ENCODE data around the gene C3orf18. TPM values are rescaled to one million over a fixed set of nuclear protein-coding genes. Genes with fewer than 3 reads are reported as not detected.

C3orf18 gene
- polyA plus RNA-seq: 1 to 10 TPM; 1.1 to 3.9 (median 2.9) TPM
- long read RNA-seq, donor 1: 0 reads
- long read RNA-seq, donor 2: 0 reads
- long read RNA-seq, donor 3: 0 reads
- long read RNA-seq, donor 4: 0 reads
- long read RNA-seq, donor 5, partial matches to known transcripts: 11 of 12 reads
- long read RNA-seq, donor 5, other reads (novel, unspliced or antisense): 0 of 12 reads
- long read RNA-seq, donor 6, partial matches to known transcripts: 0 of 2 reads
- long read RNA-seq, donor 6, other reads (novel, unspliced or antisense): 0 of 2 reads
- long read RNA-seq, donor 7: 0 reads
- long read RNA-seq, donor 8: 0 reads
- long read RNA-seq, donor 9, partial matches to known transcripts: 0 of 1 reads
- long read RNA-seq, donor 9, other reads (novel, unspliced or antisense): 0 of 1 reads
- long read RNA-seq, donor 10, partial matches to known transcripts: 10 of 12 reads
- long read RNA-seq, donor 10, other reads (novel, unspliced or antisense): 0 of 12 reads

DNA sequence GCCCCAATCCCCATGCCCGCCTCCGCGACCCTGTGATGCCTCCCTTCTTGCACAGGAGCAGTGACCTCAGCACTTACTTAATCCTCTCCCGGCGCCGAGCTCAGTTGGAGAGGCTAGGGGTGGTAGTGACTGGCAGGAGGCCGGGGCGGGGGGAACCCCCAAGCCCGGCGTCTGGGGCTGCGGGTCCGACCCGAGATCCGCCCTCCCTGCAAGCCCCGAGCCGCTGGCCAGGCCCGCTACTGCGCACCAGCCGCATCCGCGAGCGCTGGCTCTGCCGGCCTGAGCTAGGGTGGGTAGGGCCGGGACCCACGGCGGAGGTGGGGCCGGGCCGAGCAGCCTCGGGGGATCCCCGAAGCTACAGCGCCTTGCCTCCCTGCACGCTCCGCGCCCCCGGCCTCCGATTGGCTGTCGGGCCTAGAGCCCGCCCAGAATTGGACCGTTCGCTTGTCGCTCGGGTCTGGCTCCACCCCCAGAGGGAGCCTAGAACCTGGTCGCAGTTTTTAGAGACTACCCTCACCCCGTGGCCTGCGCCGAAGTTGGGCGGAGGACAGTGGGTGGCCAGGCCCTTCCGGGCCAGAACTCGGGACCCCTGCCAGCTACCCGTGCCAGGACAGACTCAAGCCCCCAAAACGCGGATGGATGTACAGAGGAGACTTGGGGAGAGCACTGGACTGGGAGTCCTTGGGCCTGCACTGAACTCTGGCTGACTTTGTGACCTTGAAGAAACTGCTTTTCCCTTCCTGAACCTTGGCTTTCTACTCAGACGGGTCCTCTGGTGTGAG, at the start of gene C3orf18:
TSS of gene C3orf18 (minus strand) at position 362 of the 782 bp plus-strand sequence. CDS start 2,048 bp downstream, outside the sequence.
- DNase-seq: peak; percentile 88 to 90
- Histone ChIP-seq H3K4me3 (ENCODE audit: low read depth in 1 of 3, low read length in 3 of 3) (peak within 1 kb of the TSS; percentile 46 to 95 (median 69)), H3K27ac (ENCODE audit: low read depth in 1 of 3, low read length in 2 of 3) (peak within 1 kb of the TSS in 2 of 3 donors; percentile 55 to 97), H3K9me3 (ENCODE audit: control insufficient read depth in 2 of 2, insufficient read depth in 1 of 2, low read depth in 1 of 2, low read length in 1 of 2) (no peaks in the 10 kb centered on the region), H3K4me1 (ENCODE audit: control insufficient read depth in 3 of 3, insufficient read depth in 2 of 3, low read depth in 1 of 3, low read length in 2 of 3) (peaks cover 2 to 37% (median 3%) of the 10 kb centered on the region in 3 donors), H3K36me3 (ENCODE audit: control insufficient read depth in 3 of 3, insufficient read depth in 2 of 3, low read depth in 1 of 3, low read length in 3 of 3) (peaks cover 0 to 12% (median 0%) of the 10 kb centered on the region in 3 donors), H3K27me3 (ENCODE audit: control insufficient read depth in 3 of 3, insufficient read depth in 3 of 3, low read length in 3 of 3) (peaks cover 0 to 12% (median 0%) of the 10 kb centered on the region in 3 donors)
- no peak for FAIRE-seq
- WGBS, 3 donors: 2 to 3% (median 2%) methylated on average over 45 to 53 of the region's 53 CpGs

DNA sequence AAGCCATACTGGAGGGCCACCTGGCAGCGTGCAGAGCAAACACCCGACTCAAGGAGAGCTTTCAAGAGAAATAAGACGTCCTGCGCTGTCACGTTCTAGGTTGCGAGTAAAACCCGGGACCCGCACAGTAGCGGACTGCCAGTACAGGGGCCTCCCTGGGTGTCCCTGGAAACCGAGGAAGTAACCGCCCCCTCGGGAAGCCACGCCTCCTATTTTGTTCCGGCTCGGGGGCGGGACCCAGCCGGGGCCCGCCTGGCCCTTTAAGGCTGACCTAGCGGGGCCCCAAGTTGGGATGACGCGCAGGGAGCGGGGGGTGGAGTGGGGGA, 49.2 kb upstream of the C3orf18 start:
- FAIRE-seq (no peak), DNase-seq (peak; percentile 94 to 97)
- Histone ChIP-seq H3K4me1 (ENCODE audit: control insufficient read depth in 3 of 3, insufficient read depth in 2 of 3, low read depth in 1 of 3, low read length in 2 of 3) (peaks cover 2 to 35% (median 9%) of the 10 kb centered on the region in 3 donors), H3K27ac (ENCODE audit: low read depth in 1 of 3, low read length in 2 of 3) (peak overlapping the region; percentile 28 to 89 (median 82)), H3K36me3 (ENCODE audit: control insufficient read depth in 3 of 3, insufficient read depth in 2 of 3, low read depth in 1 of 3, low read length in 3 of 3) (peaks cover 0 to 25% (median 0%) of the 10 kb centered on the region in 3 donors), H3K4me3 (ENCODE audit: low read depth in 1 of 3, low read length in 3 of 3) (peak overlapping the region; percentile 53 to 82 (median 80)), H3K27me3 (ENCODE audit: control insufficient read depth in 3 of 3, insufficient read depth in 3 of 3, low read length in 3 of 3) (no peaks in the 10 kb centered on the region), H3K9me3 (ENCODE audit: control insufficient read depth in 2 of 2, insufficient read depth in 1 of 2, low read depth in 1 of 2, low read length in 1 of 2) (no peaks in the 10 kb centered on the region)
- 0% methylated on average over 13 to 22 of the region's 22 CpGs for WGBS, 3 donors

DNA sequence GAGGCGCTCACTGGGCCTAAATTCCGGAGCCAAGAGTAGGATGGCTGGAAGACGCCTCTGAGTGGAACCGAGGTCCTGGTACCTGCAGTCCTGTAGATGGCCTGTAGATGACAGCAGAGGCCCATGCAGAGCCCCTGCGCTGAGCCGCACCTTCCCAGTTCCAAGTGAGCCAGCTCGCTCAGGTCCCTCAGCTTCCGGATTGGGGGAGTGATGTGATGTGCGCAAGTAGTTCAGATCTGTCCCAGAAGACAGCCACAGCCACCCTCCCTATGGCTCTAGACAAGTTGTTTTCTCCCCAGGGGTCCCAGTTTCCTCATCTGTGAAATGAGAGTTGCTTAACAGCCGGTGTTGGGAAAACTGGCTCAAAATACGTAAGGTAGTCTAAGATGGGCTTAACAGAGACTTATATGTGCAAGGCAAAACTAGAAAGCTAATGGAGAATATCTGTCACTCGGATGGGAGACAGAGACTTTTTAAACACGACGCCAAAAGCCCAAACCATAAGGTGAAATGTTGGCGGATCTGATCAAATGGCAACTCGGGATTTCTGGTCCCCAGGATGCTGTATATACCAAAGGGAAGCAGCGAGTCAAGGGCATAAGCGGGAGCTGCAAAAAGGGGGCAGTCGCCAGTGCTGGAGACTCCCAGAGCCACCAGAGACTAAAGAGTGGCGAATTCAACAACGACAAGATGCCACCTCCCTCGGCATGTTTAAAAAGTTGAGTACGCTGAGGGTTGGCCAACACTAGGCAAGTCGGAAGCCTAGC, 48.6 kb upstream of the C3orf18 start:
- 0 to 1% (median 1%) methylated on average over 24 of the region's 24 CpGs for WGBS, 3 donors
- DNase-seq: peak; percentile 89 to 90
- FAIRE-seq: no peak
- H3K36me3 ChIP-seq (ENCODE audit: control insufficient read depth in 3 of 3, insufficient read depth in 2 of 3, low read depth in 1 of 3, low read length in 3 of 3): peaks cover 0 to 21% (median 0%) of the 10 kb centered on the region in 3 donors
- H3K4me3 ChIP-seq (ENCODE audit: low read depth in 1 of 3, low read length in 3 of 3): peak overlapping the region; percentile 53 to 82 (median 80)
- peaks cover 2 to 35% (median 9%) of the 10 kb centered on the region in 3 donors for H3K4me1 ChIP-seq (ENCODE audit: control insufficient read depth in 3 of 3, insufficient read depth in 2 of 3, low read depth in 1 of 3, low read length in 2 of 3)
- no peaks in the 10 kb centered on the region for H3K27me3 ChIP-seq (ENCODE audit: control insufficient read depth in 3 of 3, insufficient read depth in 3 of 3, low read length in 3 of 3)
- no peaks in the 10 kb centered on the region for H3K9me3 ChIP-seq (ENCODE audit: control insufficient read depth in 2 of 2, insufficient read depth in 1 of 2, low read depth in 1 of 2, low read length in 1 of 2)
- H3K27ac ChIP-seq (ENCODE audit: low read depth in 1 of 3, low read length in 2 of 3): peak overlapping the region; percentile 28 to 89 (median 82)

DNA sequence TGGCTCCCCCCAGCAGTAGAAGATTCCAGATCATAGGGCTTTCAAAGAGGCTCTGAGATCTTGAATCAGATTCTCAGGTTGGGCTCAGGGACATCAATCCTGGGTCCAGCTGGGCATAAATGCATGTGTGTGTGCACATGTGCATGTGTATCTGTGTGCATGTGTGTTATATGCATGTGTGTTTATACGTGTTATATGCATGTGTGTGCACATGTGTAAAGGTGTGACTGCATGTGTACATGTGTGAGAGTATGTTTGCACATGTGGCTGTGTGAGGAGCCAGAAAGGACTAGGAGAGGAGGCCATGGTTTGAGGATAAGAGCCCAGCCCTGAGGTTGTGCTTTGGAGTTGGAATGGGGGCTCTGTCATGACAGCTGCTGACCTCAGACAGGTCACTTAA, 47.6 kb upstream of the C3orf18 start:
- WGBS, 3 donors: 60 to 75% (median 68%) methylated on average over 1 of the region's 1 CpG
- no peaks in the 10 kb centered on the region for H3K9me3 ChIP-seq (ENCODE audit: control insufficient read depth in 2 of 2, insufficient read depth in 1 of 2, low read depth in 1 of 2, low read length in 1 of 2)
- peaks cover 0 to 15% (median 0%) of the 10 kb centered on the region in 3 donors for H3K36me3 ChIP-seq (ENCODE audit: control insufficient read depth in 3 of 3, insufficient read depth in 2 of 3, low read depth in 1 of 3, low read length in 3 of 3)
- FAIRE-seq (no peak), DNase-seq (no peak)
- H3K4me1 ChIP-seq (ENCODE audit: control insufficient read depth in 3 of 3, insufficient read depth in 2 of 3, low read depth in 1 of 3, low read length in 2 of 3): peaks cover 2 to 37% (median 6%) of the 10 kb centered on the region in 3 donors
- H3K27me3 ChIP-seq (ENCODE audit: control insufficient read depth in 3 of 3, insufficient read depth in 3 of 3, low read length in 3 of 3): no peaks in the 10 kb centered on the region
- H3K4me3 ChIP-seq (ENCODE audit: low read depth in 1 of 3, low read length in 3 of 3): no peak overlapping the region
- no peak overlapping the region for H3K27ac ChIP-seq (ENCODE audit: low read depth in 1 of 3, low read length in 2 of 3)

DNA sequence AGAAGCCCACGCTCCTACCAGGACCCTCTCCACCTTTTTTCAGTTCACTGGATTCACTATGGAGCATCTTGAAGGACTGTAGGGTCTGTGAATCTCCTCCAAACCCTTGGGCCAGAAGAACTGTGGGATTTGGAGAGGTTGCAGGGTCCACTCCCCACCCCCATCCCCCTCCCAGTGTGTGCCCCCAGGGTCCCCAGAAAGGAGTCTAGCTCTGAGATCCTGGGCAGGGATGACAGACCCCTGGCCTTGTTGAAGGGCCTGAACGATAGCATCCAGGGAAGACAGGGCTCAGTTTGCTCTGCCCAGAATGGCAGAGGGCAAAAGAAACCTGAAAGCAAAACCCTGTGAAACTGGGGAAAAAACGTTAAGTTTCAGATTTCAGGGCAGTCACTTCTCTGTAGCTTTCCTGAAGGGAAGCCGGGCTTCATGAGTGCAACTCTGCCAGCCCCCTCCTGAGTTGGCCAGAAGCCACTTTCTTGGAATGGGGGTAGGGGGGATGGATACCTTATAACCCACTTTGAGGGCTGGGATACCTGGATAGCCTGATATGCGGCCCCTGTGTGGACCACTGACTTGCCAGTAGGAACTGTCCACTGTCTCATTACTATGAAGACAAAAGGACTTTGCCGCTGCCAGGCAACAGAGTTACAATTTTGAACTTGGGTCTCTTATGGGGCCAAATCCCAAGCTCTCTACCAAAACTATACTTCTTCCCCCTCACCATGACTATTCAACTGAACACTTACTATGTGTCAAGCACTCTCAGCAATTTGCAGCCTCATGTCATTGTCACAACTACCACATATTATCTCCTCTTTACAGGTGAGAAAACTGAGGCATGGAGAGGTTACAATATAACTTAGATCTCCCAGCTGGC, 45.7 kb upstream of the C3orf18 start:
- Histone ChIP-seq H3K27ac (ENCODE audit: low read depth in 1 of 3, low read length in 2 of 3) (peak overlapping the region in 2 of 3 donors; percentile 93 to 96), H3K4me3 (ENCODE audit: low read depth in 1 of 3, low read length in 3 of 3) (peak overlapping the region in 1 of 3 donors; percentile 96), H3K9me3 (ENCODE audit: control insufficient read depth in 2 of 2, insufficient read depth in 1 of 2, low read depth in 1 of 2, low read length in 1 of 2) (no peaks in the 10 kb centered on the region), H3K27me3 (ENCODE audit: control insufficient read depth in 3 of 3, insufficient read depth in 3 of 3, low read length in 3 of 3) (no peaks in the 10 kb centered on the region), H3K36me3 (ENCODE audit: control insufficient read depth in 3 of 3, insufficient read depth in 2 of 3, low read depth in 1 of 3, low read length in 3 of 3) (peaks cover 0 to 23% (median 0%) of the 10 kb centered on the region in 3 donors), H3K4me1 (ENCODE audit: control insufficient read depth in 3 of 3, insufficient read depth in 2 of 3, low read depth in 1 of 3, low read length in 2 of 3) (peaks cover 2 to 43% (median 8%) of the 10 kb centered on the region in 3 donors)
- DNase-seq (no peak), FAIRE-seq (no peak)
- whole genome bisulfite sequencing, 3 donors: 58 to 64% (median 62%) methylated on average over 6 of the region's 6 CpGs

DNA sequence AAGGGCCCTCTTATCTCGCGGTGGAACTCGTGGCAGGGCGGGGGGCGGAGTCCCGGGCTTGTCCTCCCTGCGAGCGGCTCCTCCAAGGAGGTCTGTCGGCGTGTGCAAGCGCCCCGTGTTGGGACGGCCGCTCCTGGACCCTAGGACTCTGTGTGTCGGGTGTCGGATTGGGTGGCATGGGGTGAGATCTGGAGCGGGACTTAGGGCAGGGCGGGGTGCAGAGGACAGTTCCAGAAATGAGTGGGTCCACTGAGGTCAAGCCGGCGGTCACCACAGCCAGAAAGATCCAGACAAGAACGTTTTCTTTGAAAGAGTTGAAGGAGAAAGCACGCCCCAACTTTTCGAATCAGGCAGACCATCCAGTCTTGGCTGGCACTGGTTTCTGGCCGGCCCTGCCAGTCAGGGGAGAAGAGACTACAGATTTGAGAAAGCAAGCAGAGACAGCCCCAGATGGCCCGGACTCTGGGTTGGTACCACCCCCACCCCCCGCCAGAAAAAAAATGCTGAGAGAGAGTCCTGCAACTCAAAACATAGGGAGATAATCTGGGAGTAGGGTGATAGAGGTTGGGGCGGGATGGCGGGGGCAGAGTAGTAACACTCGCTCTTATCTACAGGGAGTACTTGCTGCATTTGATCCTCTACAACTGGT, 44.8 kb upstream of the C3orf18 start:
- H3K36me3 ChIP-seq (ENCODE audit: control insufficient read depth in 3 of 3, insufficient read depth in 2 of 3, low read depth in 1 of 3, low read length in 3 of 3): peaks cover 0 to 31% (median 0%) of the 10 kb centered on the region in 3 donors
- DNase-seq: peak in 1 of 2 donors; percentile 33
- no peak for FAIRE-seq
- WGBS, 3 donors: 2 to 5% (median 4%) methylated on average over 28 to 29 of the region's 29 CpGs
- H3K27me3 ChIP-seq (ENCODE audit: control insufficient read depth in 3 of 3, insufficient read depth in 3 of 3, low read length in 3 of 3): no peaks in the 10 kb centered on the region
- peak overlapping the region; percentile 78 to 96 (median 93) for H3K27ac ChIP-seq (ENCODE audit: low read depth in 1 of 3, low read length in 2 of 3)
- H3K4me1 ChIP-seq (ENCODE audit: control insufficient read depth in 3 of 3, insufficient read depth in 2 of 3, low read depth in 1 of 3, low read length in 2 of 3): peaks cover 2 to 48% (median 7%) of the 10 kb centered on the region in 3 donors
- H3K9me3 ChIP-seq (ENCODE audit: control insufficient read depth in 2 of 2, insufficient read depth in 1 of 2, low read depth in 1 of 2, low read length in 1 of 2): no peaks in the 10 kb centered on the region
- H3K4me3 ChIP-seq (ENCODE audit: low read depth in 1 of 3, low read length in 3 of 3): peak overlapping the region; percentile 77 to 96 (median 78)

Data from small intestine (tissue), 16 donors.